HCT116 (cell line): ENCODE data around the gene BRINP2. TPM values are rescaled to one million over a fixed set of nuclear protein-coding genes. Genes with fewer than 3 reads are reported as not detected.

Experiments used
- ATAC-seq: fragments of 200-7000 bp; cut with Tn5 transposase; 2 replicates; pipeline ENCODE4 v1.9.1; 2020; ENCODE audit warnings: mild to moderate bottlenecking, moderate library complexity
- BruUV-seq: library from RNA; stranded (reverse); fragments of 400-500 nt; replicated peaks from 2 replicates; lab custom pipeline; 2021; lab: Mats Ljungman, UMichigan
- CTCF ChIA-PET: fragments of 300-600 bp; sonication (Branson Sonifier 250); formaldehyde crosslinking; loops from one replicate; lab custom pipeline; 2021; ENCODE audit warnings: antibody characterized with exemption; lab: Charles Lee
- POLR2A ChIA-PET: fragments of 300-600, 350-600 bp; sonication (Branson Sonifier 250); formaldehyde crosslinking; loops from one replicate; lab custom pipeline; 2021; ENCODE audit warnings: antibody characterized with exemption; lab: Charles Lee
- RAD21 ChIA-PET, 2 experiments: fragments of 300-600 bp; sonication (Branson Sonifier 250); formaldehyde crosslinking; loops; one replicate each; lab custom pipeline; 2023; ENCODE audit warnings: low total read pairs in 2 of 2; ENCODE audit not compliant: uncharacterized antibody in 2 of 2, unreplicated experiment in 2 of 2, low non-redundant PET in 1 of 2; lab: Charles Lee
- DNase-seq: peaks from one replicate; pipeline ENCODE4 v3.0.0-alpha.2; 2010; ENCODE audit warnings: low read depth, low spot score
- H2AFZ ChIP-seq: fragments of 200-600 bp; shearing (Covaris generic), sonication (generic); 2 replicates; pipeline ENCODE4 v1.6.1; 2017; ENCODE audit warnings: low read depth, mixed run types, mixed read lengths, antibody characterized with exemption, low read length; ENCODE audit not compliant: poor library complexity, severe bottlenecking
- H3K27ac ChIP-seq: 2 replicates; pipeline ENCODE4 v1.5.1; 2012; ENCODE audit warnings: low read depth, low read length
- H3K27me3 ChIP-seq: fragments of 200-600 bp; sonication (generic); 2 replicates; pipeline ENCODE4 v1.6.1; 2016; ENCODE audit warnings: mixed run types, low read length, mixed read lengths; ENCODE audit not compliant: insufficient read depth
- H3K36me3 ChIP-seq, 2 experiments: fragments of 200-500 bp in 1 of 2; fragments of 200-600 bp in 1 of 2; sonication (Bioruptor generic) in 1 of 2; sonication (generic) in 1 of 2; 2 replicates each; pipeline versions ENCODE4 v1.5.1 to v1.6.1; 2014 to 2016; ENCODE audit warnings: low read length in 2 of 2, inconsistent platforms in 1 of 2, mixed read lengths in 1 of 2, mixed run types in 1 of 2; ENCODE audit not compliant: insufficient read depth in 2 of 2, control insufficient read depth in 1 of 2
- H3K4me1 ChIP-seq, 2 experiments: fragments of 200-600 bp in 1 of 2; sonication (generic) in 1 of 2; 2 replicates each; pipeline versions ENCODE4 v1.5.1 to v1.6.1; 2012 to 2017; ENCODE audit warnings: low read length in 2 of 2, inconsistent platforms in 1 of 2, mild to moderate bottlenecking in 1 of 2, mixed read lengths in 1 of 2, mixed run types in 1 of 2, moderate library complexity in 1 of 2; ENCODE audit not compliant: insufficient read depth in 2 of 2, control insufficient read depth in 1 of 2
- H3K4me2 ChIP-seq: fragments of 200-600 bp; sonication (generic); 2 replicates; pipeline ENCODE4 v1.6.1; 2017; ENCODE audit warnings: mixed run types, low read length, mixed read lengths
- H3K4me3 ChIP-seq, 2 experiments: fragments of 200-600 bp in 1 of 2; sonication (generic) in 1 of 2; replicated peaks in 1 of 2; 2 replicates each; pipeline ENCODE4 v1.5.1; 2011 to 2016; ENCODE audit warnings: low read length in 2 of 2, control low read depth in 1 of 2, low read depth in 1 of 2, mild to moderate bottlenecking in 1 of 2, mixed read lengths in 1 of 2, mixed run types in 1 of 2
- H3K79me2 ChIP-seq: fragments of 200-600 bp; sonication (generic); 2 replicates; pipeline ENCODE4 v1.6.1; 2017; ENCODE audit warnings: mild to moderate bottlenecking, mixed run types, low read length, moderate library complexity, mixed read lengths; ENCODE audit not compliant: insufficient read depth
- H3K9ac ChIP-seq: fragments of 200-600 bp; sonication (generic); 2 replicates; pipeline ENCODE4 v1.6.1; 2016; ENCODE audit warnings: low read length, mixed read lengths
- H3K9me2 ChIP-seq: fragments of 200-600 bp; sonication (generic), shearing (Covaris generic); 2 replicates; pipeline ENCODE4 v1.6.1; 2017; ENCODE audit warnings: mixed run types, mild to moderate bottlenecking, moderate library complexity; ENCODE audit not compliant: insufficient read depth
- H3K9me3 ChIP-seq, 2 experiments: fragments of 200-500 bp in 1 of 2; fragments of 200-600 bp in 1 of 2; sonication (Bioruptor generic) in 1 of 2; sonication (generic) in 1 of 2; 2 replicates each; pipeline ENCODE4 v1.6.1; 2014 to 2017; ENCODE audit warnings: low read length in 2 of 2, mixed read lengths in 2 of 2, inconsistent platforms in 1 of 2, low read depth in 1 of 2, mild to moderate bottlenecking in 1 of 2, mixed run types in 1 of 2, moderate library complexity in 1 of 2; ENCODE audit not compliant: control insufficient read depth in 1 of 2, insufficient read depth in 1 of 2
- H4K20me1 ChIP-seq: fragments of 200-600 bp; sonication (generic), shearing (Covaris generic); 2 replicates; pipeline ENCODE4 v1.6.1; 2017; ENCODE audit warnings: mixed run types, mild to moderate bottlenecking, moderate library complexity; ENCODE audit not compliant: insufficient read depth
- CBX3 ChIP-seq: IDR thresholded peaks from 2 replicates; pipeline ENCODE4 v1.6.1; 2012; ENCODE audit warnings: low read depth
- EGR1 ChIP-seq: IDR thresholded peaks from 2 replicates; pipeline ENCODE4 v1.6.1; 2012; ENCODE audit warnings: low read depth
- EZH2phosphoT487 ChIP-seq: fragments of 200-600 bp; IDR thresholded peaks from 2 replicates; pipeline ENCODE4 v1.6.1; 2018; ENCODE audit warnings: antibody characterized with exemption, borderline replicate concordance
- FOSL1 ChIP-seq: IDR thresholded peaks from 2 replicates; pipeline ENCODE4 v1.6.1; 2012; ENCODE audit warnings: low read depth
- RAD21 ChIP-seq: IDR thresholded peaks from 2 replicates; pipeline ENCODE4 v1.6.1; 2012; ENCODE audit warnings: low read depth, mild to moderate bottlenecking
- SIN3A ChIP-seq: IDR thresholded peaks from 2 replicates; pipeline ENCODE4 v1.6.1; 2012; ENCODE audit warnings: low read depth
- SP1 ChIP-seq: IDR thresholded peaks from 2 replicates; pipeline ENCODE4 v1.6.1; 2012; ENCODE audit warnings: low read depth
- SRF ChIP-seq: IDR thresholded peaks from 2 replicates; pipeline ENCODE4 v1.6.1; 2012; ENCODE audit warnings: low read depth
- ZFX ChIP-seq: fragments of 450-650 bp; IDR thresholded peaks from 2 replicates; pipeline ENCODE4 v1.6.1; 2017
- intact Hi-C: fragments of 100-400 bp; cut with micrococcal nuclease; formaldehyde crosslinking; loops from 2 replicates; pipeline ENCODE4 v1.10.0; 2022
- total RNA-seq: library from RNA; stranded (reverse); gene quantifications from one replicate; pipeline ENCODE4 v1.2.1, GENCODE V29; 2021; ENCODE audit not compliant: unreplicated experiment
- TF ChIP-seq, protein P1 (sequence below), 3 experiments: fragments of 200-600 bp in 1 of 3; sonication (generic) in 1 of 3; IDR thresholded peaks in 2 of 3; conservative IDR thresholded peaks in 1 of 3; 2 replicates each; pipeline ENCODE4 v1.5.1; 2012 to 2017; ENCODE audit warnings: low read depth in 2 of 3, low read length in 2 of 3, antibody characterized with exemption in 1 of 3, borderline replicate concordance in 1 of 3, control low read depth in 1 of 3, mild to moderate bottlenecking in 1 of 3, mixed read lengths in 1 of 3, mixed run types in 1 of 3, moderate library complexity in 1 of 3; ENCODE audit not compliant: insufficient read depth in 1 of 3
- TF ChIP-seq, protein P2 (sequence below): IDR thresholded peaks from 2 replicates; pipeline ENCODE4 v1.6.1; 2011; ENCODE audit warnings: mild to moderate bottlenecking, low read length, moderate library complexity; ENCODE audit not compliant: insufficient replicate concordance; ENCODE audit errors: extremely low read depth

Gene BRINP2
- total RNA-seq, 1 experiment from 2014 or later: not detected

- Histone ChIP-seq H3K9me2 (no peaks in the 10 kb centered on the region), H3K36me3 (no peaks in the 10 kb centered on the region), H4K20me1 (no peaks in the 10 kb centered on the region), H3K27ac (no peak overlapping the region), H3K9ac (no peak overlapping the region), H2AFZ (no peak overlapping the region), H3K4me2 (peak overlapping the region; percentile 47), H3K79me2 (no peaks in the 10 kb centered on the region), H3K27me3 (0 out of 2 replicates have a peak, but pooled peaks cover 13% of the 10 kb centered on the region), H3K4me3 (peak overlapping the region in 1 of 2 experiments; percentile 16; a peak in 1 of 4 replicates), H3K9me3 (no peaks in the 10 kb centered on the region), H3K4me1 (peaks cover 0 to 4% of the 10 kb centered on the region in 2 experiments; a peak in 1 of 4 replicates)
- TF ChIP-seq RAD21 (peak; percentile 69), CBX3 (no peak)
- TF ChIP-seq, protein P1, sequence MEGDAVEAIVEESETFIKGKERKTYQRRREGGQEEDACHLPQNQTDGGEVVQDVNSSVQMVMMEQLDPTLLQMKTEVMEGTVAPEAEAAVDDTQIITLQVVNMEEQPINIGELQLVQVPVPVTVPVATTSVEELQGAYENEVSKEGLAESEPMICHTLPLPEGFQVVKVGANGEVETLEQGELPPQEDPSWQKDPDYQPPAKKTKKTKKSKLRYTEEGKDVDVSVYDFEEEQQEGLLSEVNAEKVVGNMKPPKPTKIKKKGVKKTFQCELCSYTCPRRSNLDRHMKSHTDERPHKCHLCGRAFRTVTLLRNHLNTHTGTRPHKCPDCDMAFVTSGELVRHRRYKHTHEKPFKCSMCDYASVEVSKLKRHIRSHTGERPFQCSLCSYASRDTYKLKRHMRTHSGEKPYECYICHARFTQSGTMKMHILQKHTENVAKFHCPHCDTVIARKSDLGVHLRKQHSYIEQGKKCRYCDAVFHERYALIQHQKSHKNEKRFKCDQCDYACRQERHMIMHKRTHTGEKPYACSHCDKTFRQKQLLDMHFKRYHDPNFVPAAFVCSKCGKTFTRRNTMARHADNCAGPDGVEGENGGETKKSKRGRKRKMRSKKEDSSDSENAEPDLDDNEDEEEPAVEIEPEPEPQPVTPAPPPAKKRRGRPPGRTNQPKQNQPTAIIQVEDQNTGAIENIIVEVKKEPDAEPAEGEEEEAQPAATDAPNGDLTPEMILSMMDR (IDR thresholded peaks at IDR 0.05 in 2 of 3, conservative IDR thresholded peaks at IDR 0.05 in 1 of 3; ENCODE audit: borderline replicate concordance in 1 of 3, insufficient read depth in 1 of 3, low read depth in 2 of 3, low read length in 2 of 3): peak; percentile 54 to 84 (median 77)
- peak; percentile 97 for ATAC-seq
- DNase-seq: peak; percentile 33
- ChIA-PET CTCF (interaction anchor here (0.6 to 1.8 kb wide), 3 partner anchors 18 to 284 kb away, joined by 4 to 8 read pairs (median 7); partner anchors contain the start of gene ASTN1), POLR2A (no interaction called here), RAD21 (interaction anchor here in 1 of 2 experiments (1.2 kb wide), 1 partner anchor 284 kb away, joined by 3 read pairs; no protein-coding TSS in a partner anchor)
- intact Hi-C loops: loop anchor here (1.0 to 10.0 kb wide), 3 partner anchors 232 to 763 kb away; no protein-coding TSS in a partner anchor
- BruUV-seq: no TSS peak
These were observed 11.0 kb downstream of the BRINP2 start for GRCh38 chr1:177181631-177182291.

GRCh38 chr1:177183836-177184235 lies 13.1 kb downstream of the BRINP2 start:
- RAD21 ChIA-PET: no interaction called here
- H3K9me3 ChIP-seq: no peaks in the 10 kb centered on the region
- no peak overlapping the region for H2AFZ ChIP-seq
- intact Hi-C loops: loop anchor here (10.0 kb wide), 1 partner anchor 761 kb away; no protein-coding TSS in a partner anchor
- no peaks in the 10 kb centered on the region for H3K9me2 ChIP-seq
- no peaks in the 10 kb centered on the region for H3K79me2 ChIP-seq
- H3K4me3 ChIP-seq: no peak overlapping the region
- DNase-seq (no peak), ATAC-seq (no peak)
- no peak overlapping the region for H3K4me2 ChIP-seq
- BruUV-seq: no TSS peak
- H3K9ac ChIP-seq: no peak overlapping the region
- CTCF ChIA-PET: no interaction called here
- H3K27me3 ChIP-seq: 0 out of 2 replicates have a peak, but pooled peaks cover 11% of the 10 kb centered on the region
- no peak overlapping the region for H3K27ac ChIP-seq
- no peaks in the 10 kb centered on the region for H4K20me1 ChIP-seq
- POLR2A ChIA-PET: no interaction called here
- H3K4me1 ChIP-seq: peaks cover 0 to 4% of the 10 kb centered on the region in 2 experiments; a peak in 1 of 4 replicates
- H3K36me3 ChIP-seq: no peaks in the 10 kb centered on the region
- no peak for TF ChIP-seq SRF
- TF ChIP-seq CBX3: no peak
- TF ChIP-seq SIN3A: no peak
- TF ChIP-seq, protein P2, sequence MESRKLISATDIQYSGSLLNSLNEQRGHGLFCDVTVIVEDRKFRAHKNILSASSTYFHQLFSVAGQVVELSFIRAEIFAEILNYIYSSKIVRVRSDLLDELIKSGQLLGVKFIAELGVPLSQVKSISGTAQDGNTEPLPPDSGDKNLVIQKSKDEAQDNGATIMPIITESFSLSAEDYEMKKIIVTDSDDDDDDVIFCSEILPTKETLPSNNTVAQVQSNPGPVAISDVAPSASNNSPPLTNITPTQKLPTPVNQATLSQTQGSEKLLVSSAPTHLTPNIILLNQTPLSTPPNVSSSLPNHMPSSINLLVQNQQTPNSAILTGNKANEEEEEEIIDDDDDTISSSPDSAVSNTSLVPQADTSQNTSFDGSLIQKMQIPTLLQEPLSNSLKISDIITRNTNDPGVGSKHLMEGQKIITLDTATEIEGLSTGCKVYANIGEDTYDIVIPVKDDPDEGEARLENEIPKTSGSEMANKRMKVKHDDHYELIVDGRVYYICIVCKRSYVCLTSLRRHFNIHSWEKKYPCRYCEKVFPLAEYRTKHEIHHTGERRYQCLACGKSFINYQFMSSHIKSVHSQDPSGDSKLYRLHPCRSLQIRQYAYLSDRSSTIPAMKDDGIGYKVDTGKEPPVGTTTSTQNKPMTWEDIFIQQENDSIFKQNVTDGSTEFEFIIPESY: no peak
- TF ChIP-seq FOSL1: no peak
- TF ChIP-seq EZH2phosphoT487: no peak
- TF ChIP-seq SP1: no peak
- no peak for TF ChIP-seq ZFX
- no peak for TF ChIP-seq EGR1
